Mesangial cell (primary cell): ENCODE measurements around the gene ZNF492. TPM values are rescaled to one million over a fixed set of nuclear protein-coding genes. Genes with fewer than 3 reads are reported as not detected.

Experiments used
- total RNA-seq: library from RNA; depleted of rRNA; stranded (reverse); fragments of >200 nt; gene quantifications from 2 replicates; pipeline ENCODE4 v1.2.3, GENCODE V29; 2015

The ZNF492 gene
- 0.13 and 1.6 TPM in 2 replicates for total RNA-seq

DNA sequence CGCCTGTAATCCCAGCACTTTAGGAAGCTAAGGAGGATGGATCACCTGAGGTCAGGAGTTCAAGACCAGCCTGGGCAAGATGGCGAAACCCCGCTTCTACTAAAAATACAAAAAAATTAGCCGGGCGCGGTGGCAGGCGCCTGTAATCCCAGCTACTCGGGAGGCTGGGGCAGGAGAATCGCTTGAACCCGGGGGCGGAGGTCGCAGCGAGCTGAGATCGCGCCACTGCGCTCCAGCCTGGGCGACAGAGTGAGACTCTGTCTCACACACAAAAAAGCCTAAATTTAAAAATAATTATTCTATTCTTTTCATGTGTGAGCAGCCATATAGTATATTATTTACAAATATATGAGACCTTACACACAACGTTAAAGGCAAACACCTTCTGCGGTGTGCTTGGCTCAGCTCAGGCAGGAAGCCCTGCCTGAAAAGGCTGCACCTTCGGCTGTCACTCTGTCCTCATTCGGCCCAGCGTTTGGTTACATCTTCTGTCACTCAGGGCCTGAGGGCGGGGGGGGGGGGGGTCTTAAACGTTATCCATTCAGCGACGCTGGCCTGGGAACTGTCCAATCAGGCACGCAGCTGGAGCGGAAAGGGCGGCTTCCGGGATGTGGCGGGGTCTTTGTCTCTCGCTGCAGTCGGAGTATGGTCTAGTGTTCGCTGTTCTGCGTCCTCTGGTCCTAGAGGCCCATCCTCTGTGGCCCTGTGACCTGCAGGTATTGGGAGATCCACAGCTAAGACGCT lies at the start of gene ZNF492:
ZNF492 (plus strand) TSS at position 619 of the 744 bp plus-strand sequence. CDS start 19,076 bp downstream, outside the sequence.

Other genes with a start within 250 kb of the ZNF492 start
- 1.0 and 1.3 TPM in 2 replicates for gene ZNF98, start 212.0 kb upstream of the ZNF492 start, total RNA-seq
- not detected in 2 replicates for gene ZNF99, start 149.8 kb downstream of the ZNF492 start, total RNA-seq
- gene ZNF723, start 198.0 kb downstream of the ZNF492 start, total RNA-seq: not detected in 2 replicates